Lower leg skin (tissue), 4 donors: ENCODE results near the gene CC2D1A. TPM values are rescaled to one million over a fixed set of nuclear protein-coding genes. Genes with fewer than 3 reads are reported as not detected.

Source experiments
- DNase-seq, 2 donors: peaks; one replicate each; pipeline ENCODE4 v3.0.0-alpha.2; 2019; ENCODE audit warnings: low spot score in 2 of 2
- H3K4me3 ChIP-seq: fragments of 200-600 bp; sonication (generic); 2 replicates; pipeline ENCODE4 v1.5.1; 2017; ENCODE audit warnings: mild to moderate bottlenecking, low read depth; ENCODE audit not compliant: poor library complexity, severe bottlenecking
- POLR2A ChIP-seq, 2 donors: fragments of 450-650 bp; IDR thresholded peaks; one replicate each; pipeline ENCODE4 v1.6.1; 2016 to 2017; ENCODE audit warnings: antibody characterized with exemption in 2 of 2, mild to moderate bottlenecking in 1 of 2, moderate library complexity in 1 of 2
- WGBS, 2 donors: methylation state at CpG; one replicate each; pipeline ENCODE4 v1.1.5; 2018; 5-methylcytosine and 5-hydroxymethylcytosine counted together
- intact Hi-C: fragments of 100-400 bp; cut with DNase I; formaldehyde crosslinking; loops from one replicate; pipeline ENCODE4 v1.15.0; 2023; ENCODE audit warnings: low total_unique reads
- total RNA-seq, 4 donors: library from RNA; depleted of rRNA; stranded (reverse); fragments of >200 nt; gene quantifications; one replicate each; pipeline ENCODE4 v1.1.0, GENCODE V29; 2016
- TF ChIP-seq, protein P1 (sequence below), 3 donors: fragments of 450-650 bp; IDR thresholded peaks; one replicate each; pipeline ENCODE4 v1.5.1; 2016; ENCODE audit warnings: antibody characterized with exemption in 3 of 3, mild to moderate bottlenecking in 3 of 3, moderate library complexity in 2 of 3

The CC2D1A gene
- total RNA-seq, 4 donors from 2014 or later = 48.9 to 104 (median 54.8) TPM

GRCh38 chr19:13861714-13862531 lies 44.1 kb upstream of the CC2D1A start:
- WGBS, 2 donors = 0 to 2% methylated on average over 26 to 27 of the region's 27 CpGs
- peak overlapping the region; percentile 0 for H3K4me3 ChIP-seq
- intact Hi-C loops = loop anchor here (2.0 to 5.0 kb wide), 3 partner anchors 77 to 1990 kb away; no protein-coding TSS in a partner anchor
- DNase-seq = peak; percentile 92 to 99
- TF ChIP-seq, protein P1, sequence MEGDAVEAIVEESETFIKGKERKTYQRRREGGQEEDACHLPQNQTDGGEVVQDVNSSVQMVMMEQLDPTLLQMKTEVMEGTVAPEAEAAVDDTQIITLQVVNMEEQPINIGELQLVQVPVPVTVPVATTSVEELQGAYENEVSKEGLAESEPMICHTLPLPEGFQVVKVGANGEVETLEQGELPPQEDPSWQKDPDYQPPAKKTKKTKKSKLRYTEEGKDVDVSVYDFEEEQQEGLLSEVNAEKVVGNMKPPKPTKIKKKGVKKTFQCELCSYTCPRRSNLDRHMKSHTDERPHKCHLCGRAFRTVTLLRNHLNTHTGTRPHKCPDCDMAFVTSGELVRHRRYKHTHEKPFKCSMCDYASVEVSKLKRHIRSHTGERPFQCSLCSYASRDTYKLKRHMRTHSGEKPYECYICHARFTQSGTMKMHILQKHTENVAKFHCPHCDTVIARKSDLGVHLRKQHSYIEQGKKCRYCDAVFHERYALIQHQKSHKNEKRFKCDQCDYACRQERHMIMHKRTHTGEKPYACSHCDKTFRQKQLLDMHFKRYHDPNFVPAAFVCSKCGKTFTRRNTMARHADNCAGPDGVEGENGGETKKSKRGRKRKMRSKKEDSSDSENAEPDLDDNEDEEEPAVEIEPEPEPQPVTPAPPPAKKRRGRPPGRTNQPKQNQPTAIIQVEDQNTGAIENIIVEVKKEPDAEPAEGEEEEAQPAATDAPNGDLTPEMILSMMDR (IDR thresholded peaks at IDR 0.05) = peak in 2 of 3 donors; percentile 95 to 99
- peak in 1 of 2 donors; percentile 7 for TF ChIP-seq POLR2A (IDR thresholded peaks at IDR 0.05)

- no peak for DNase-seq
- H3K4me3 ChIP-seq = no peak overlapping the region
- intact Hi-C loops = loop anchor here (5.0 kb wide), 2 partner anchors 267 to 1988 kb away; no protein-coding TSS in a partner anchor
- TF ChIP-seq, protein P1 (IDR thresholded peaks at IDR 0.05) = no peak
- no peak for TF ChIP-seq POLR2A (IDR thresholded peaks at IDR 0.05)
- 34 to 37% methylated on average over 13 of the region's 13 CpGs for WGBS, 2 donors
Measured at GRCh38 chr19:13864046-13864666, 41.8 kb upstream of the CC2D1A start.

DNA sequence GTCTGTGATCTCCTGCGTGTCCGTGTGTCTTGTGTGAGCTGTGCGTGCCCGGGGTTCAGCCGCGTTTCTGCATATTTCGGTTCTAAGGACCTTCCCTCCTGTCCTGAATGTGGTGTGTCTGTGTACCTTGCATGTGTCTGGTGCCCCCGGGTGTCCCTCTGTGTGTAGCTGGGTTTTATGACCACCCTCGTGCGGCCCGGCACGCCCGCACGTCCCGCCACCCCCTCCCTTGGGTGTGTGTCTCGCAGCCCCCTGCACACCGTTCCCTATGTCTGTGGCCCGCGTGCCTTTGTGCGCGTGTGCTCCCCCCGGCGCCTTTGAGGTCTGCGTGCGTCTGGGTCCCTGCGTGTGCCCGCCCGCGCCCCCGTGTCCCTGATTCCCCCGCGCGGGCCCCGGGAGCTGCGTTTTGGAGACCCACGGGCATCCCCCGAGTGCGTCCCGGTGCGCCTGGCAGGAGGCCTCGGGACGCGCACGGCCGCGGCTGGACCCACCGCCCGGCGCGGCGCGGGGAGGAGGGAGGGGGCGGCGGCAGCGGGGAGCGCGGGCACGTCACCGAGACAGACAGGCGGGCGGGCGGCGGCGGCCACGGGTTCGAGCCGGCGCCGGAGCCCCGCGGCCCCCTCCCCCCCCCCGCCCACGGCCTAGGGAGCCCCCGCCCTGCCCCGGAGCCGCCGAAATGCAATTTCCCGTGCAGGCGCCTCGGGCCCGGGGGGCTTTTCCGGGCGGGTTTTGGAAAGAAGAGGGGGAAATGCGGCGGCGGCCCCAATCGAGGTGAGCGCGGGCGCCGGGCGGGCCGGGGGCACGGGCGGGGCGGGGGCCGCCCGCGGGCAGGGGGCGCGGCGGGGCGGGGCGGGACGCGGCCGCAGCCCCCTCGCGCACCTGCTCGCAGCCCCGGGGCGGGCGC lies 41.1 kb upstream of the CC2D1A start:
- no peak for DNase-seq
- intact Hi-C loops = loop anchor here (5.0 kb wide), 2 partner anchors 268 to 1987 kb away; no protein-coding TSS in a partner anchor
- TF ChIP-seq, protein P1 (IDR thresholded peaks at IDR 0.05) = no peak
- no peak for TF ChIP-seq POLR2A (IDR thresholded peaks at IDR 0.05)
- peak overlapping the region; percentile 47 for H3K4me3 ChIP-seq
- 4 to 9% methylated on average over 34 to 52 of the region's 113 CpGs for WGBS, 2 donors

DNA sequence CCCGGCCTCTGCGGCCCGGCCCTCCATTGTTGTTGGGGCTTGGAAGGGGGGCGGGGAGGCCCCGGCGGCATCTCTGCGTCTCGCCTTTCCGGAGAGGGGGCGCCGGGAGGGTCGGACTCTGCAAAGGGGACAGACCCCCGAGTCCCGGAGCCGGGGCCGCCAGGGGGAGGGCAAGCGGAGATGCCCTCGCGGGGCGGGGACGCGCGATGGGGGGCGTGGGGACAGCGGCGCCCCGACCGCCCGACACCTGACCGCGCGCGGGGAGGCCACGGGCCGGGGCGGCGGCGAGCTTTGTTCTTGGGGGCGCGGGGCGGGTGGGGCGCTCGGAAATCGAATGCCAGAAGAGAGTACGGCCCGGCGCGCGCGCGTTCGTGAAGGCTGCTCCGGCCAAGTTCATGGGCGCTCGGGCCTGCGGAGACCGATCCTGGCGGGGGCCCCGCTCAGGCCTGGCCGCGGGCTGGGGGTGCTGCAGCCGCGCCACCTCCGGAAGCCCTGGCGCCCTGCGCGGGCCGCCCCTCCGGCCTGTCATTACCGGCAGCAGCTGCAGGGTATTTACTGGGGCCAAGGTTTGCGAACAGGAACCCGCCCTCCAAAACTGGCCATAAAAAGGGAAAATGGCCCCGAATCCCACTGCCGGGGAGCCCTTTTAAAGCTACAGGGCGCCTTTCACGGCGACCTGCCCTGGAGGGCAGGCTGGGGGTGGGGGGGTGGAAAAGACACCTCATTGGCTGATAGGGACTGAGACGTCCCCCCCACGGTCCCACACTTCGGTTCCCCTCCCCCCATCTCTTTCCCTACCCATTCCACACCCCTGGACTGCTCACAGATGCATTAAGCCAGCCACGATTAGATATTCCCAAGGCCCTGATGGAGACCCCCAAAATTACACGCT lies 40.2 kb upstream of the CC2D1A start:
- intact Hi-C loops = no loop called here
- no peak for DNase-seq
- TF ChIP-seq POLR2A (IDR thresholded peaks at IDR 0.05) = no peak
- TF ChIP-seq, protein P1 (IDR thresholded peaks at IDR 0.05) = no peak
- H3K4me3 ChIP-seq = peak overlapping the region; percentile 47
- WGBS, 2 donors = 3 to 5% methylated on average over 21 to 31 of the region's 82 CpGs
